CD4-positive, alpha-beta T cell treated with Interleukin-17A for 4 hours (primary cell): ENCODE data around the gene EEFSEC.

Source experiments
- DNase-seq: peaks from one replicate; pipeline ENCODE4 v3.0.0-alpha.2; 2020; ENCODE audit warnings: mixed read lengths

The EEFSEC gene

DNA sequence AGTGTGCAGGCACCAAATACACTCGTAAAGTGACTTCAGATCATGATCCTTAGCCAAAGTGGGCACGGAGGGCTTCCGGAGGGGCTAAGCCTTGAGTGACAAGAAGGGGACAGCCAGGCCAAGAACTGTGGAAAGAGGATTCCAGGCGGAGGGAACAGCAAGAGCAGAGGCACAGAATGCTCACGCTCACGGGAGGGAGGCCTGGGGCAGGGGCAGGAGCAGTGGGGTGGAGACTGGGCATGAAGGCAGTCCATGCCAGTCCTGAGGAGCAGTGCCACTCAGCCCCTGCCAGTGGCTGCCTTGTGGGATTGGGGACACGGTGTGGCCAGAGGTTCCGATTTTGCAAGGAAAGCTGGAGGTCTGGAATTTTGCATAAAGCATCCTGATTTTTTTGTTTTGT, 277.4 kb downstream of the EEFSEC start:
- no peak for DNase-seq

DNA sequence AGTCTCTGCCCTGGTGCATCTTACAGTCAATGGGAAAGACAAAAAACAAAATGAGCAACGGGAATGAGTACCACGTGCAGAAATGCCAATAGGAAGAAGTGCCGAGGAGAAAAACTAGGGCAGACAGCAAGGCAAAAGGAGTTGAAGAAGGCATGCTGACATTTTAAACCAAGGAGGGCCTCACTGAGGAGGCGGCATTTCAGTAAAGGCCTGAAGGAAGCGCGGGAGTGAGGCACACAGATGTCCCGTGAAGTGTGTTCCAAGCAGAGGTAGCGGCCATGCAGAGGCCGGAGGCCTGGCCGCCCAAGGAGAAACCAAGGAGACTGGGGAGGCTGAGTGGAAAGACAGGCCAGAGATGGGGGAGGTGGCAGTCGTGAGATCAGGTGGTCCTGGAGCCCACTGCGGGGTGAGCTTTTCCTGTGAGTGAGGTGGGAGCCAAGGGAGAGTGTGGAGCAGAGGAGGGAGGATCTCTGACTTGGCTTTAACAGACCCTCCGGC, 278.6 kb downstream of the EEFSEC start:
- DNase-seq = no peak

DNA sequence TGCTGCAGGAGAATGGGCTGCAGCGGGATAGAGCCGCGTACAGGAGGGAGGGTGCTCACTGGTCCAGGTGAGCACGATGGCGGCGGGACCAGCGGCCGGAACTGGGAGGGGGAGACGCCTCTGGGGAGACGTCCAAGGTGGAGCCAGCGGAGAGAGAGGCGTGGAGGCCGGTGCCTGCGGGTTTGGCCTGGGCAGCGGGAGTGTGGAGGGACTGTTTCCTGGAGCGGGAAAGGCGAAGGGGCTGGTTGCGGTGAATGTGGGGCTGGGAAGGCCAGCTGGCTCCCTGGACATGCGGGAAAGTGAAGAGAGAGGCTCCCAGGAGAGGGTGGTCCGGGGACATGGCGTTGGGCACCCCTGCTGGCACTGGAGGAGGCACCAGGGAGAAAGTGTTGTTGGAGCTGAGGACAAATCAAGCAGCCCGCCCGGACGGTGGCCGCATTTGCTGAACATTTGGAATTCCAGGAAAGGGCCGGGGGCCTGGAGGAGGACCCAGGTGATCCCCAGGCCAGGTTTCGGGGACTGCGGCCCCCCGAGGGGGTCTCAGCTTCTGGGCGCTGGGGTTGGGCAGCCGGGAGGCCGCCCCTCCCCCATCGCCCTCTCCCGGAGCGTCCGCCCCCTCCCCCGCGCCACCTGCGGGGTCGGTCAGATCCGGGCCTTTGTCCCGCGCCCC, 279.2 kb downstream of the EEFSEC start:
- DNase-seq = no peak

DNA sequence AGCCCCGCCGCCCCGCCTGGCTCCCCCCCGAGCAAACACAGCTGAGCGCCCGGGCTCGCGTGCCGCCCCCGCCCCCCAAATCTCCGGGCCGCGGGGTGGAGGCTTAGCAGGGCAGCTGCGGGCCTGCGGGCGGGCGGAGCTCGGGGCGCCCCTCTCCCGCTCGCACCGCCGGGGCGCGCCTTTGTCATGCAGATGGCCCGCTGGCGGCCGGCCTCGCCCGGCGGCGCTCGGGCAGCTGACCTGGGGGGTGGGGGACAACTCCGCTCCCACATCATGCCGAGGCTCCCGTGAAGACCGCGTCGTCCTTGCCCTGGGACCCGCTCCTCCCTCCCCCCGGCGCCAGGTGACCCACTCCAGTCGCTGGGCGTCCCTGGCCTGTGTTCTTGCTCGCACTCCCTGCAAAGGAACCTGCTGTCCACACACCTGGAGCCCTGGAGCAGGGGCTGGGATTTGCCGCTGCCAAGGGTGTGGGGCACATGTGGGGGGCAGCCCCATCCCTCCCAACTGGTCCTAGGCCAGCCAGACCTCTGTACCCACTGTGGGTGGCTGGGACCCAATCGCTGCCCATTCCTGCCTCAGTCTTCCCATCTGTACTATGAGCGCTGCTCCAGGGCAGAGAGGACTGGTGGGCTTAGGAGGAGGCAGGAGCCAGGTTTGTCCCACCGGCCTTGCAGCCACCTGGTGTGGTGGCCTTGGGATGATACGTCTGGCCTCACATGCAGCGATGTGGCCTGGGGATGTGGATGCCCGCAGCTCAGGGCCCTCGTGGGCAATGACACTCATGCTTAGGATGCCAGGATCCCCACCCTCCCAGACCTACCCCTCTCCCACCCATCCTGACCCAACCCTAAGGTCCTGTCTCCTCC, 279.9 kb downstream of the EEFSEC start:
- DNase-seq = no peak

DNA sequence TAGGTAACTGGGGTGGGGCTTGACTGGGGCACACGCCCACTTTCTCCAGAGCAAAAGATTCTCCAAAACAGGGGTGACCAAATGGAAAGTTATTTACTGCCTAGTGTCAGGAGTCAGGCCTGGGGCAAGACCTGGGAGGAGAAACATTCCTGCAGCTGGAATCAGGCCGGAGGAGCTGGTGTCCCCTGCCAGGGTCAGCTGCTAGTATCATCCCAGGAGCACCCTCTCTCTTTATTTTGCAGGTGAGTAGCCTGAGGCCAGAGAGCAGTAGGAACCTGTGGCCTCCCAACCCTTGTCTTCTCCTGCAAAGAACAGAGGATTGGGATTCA, 280.5 kb downstream of the EEFSEC start:
- DNase-seq = no peak

DNA sequence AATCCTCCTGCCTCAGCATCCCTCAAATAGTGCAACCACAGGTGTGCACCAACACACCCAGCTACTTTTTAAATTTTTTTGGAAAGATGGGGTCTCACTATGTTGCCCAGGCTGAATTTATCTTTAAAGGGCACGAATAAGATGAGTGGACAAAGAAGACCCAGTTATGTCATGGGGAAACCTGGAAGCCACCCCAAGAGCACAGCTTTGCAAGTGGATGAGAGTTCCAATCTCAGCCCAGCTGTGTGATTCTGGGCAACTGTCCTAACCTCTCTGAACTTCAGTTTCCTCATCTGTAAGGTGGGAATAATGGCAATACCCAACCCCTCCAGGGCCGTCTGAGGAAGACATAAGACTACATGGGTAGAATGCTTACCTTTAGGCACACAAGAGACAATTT, 281.2 kb downstream of the EEFSEC start:
- no peak for DNase-seq

DNA sequence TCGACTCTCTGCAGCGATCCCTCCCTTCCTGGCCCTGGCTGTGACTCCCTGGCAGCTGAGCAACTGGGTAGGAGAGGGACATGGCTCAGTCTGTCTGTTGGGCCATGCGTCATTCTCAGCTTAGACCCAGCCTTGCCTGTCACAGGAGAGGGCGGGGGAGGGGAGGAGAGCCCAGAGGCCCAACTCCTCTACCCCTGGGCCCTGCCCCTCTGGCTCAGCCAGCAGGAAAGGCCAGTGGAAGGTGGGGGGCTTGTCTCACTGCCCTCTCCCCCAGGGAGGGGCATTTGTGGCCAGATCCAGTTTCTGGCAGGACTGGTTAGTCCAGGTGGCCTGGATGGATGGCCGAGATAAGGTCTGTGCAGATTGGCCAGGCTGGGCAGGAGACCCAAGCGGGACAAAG, 281.8 kb downstream of the EEFSEC start:
- no peak for DNase-seq

DNA sequence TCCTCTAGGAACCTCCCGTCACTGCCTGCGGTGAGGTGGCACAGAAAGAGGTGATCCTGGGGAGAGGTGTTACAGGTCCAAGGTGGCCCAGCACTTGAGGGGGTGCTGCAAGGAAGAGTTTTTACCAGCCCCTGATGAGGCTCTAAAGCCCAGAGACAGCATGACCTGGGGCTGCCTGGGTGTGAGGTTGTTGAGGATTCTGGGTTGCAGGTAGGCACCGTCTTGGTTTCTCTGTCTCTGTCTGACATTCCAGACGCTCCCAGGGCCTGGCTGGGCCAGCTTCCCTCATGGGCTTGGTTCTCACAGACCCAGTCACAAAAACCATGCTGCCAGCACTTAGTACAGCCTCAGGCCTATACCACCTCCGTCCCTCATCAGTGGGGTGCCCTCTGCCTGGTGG, 282.3 kb downstream of the EEFSEC start:
- DNase-seq = no peak

DNA sequence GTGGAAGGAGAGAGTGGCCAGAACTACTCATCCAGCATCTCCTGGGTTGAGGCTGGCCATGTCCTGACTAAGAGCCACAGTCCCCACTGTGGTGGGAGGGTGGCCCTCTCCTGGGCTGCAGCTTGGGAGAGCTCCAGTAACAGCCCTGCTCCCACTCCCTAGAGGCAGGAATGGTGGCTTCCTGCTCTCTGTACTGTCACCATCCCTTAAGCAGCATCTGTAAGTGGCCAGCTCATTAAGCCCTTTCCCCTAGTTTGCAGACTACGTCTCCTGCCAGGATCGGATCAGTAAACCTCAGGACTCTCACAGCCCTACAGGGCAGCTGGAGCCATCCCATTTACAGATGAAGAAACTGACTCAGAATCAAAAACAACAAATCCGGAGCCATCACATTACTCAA, 282.9 kb downstream of the EEFSEC start:
- DNase-seq = no peak

DNA sequence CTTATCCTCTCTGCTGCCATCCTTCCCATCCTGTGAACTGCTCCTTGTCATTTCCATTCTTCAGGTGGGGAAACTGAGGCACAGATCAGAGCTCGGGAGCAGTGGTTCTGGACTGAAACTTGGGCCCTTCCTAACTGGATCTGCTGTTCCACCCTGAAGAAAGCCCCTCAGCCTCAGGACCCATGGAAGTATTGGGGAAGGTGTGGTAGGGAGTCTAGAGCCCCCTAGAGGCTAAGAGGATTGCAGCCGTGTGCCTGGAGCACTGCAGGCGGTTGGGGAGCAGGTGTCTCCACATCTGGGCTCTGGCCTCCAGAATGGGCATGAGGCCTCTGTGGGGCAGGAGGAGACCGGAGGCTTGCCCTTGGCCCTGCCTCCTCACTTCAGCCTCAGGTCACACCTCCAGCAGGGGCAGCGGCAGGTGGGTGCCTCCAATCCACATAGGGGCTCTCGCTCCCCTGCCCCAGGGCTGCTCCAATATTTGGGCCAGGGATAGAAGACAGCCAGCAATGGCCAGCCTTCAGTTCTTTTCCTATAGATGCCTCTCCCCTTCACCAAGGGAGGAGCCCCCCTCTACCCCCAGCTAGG, 285.3 kb downstream of the EEFSEC start:
- no peak for DNase-seq

DNA sequence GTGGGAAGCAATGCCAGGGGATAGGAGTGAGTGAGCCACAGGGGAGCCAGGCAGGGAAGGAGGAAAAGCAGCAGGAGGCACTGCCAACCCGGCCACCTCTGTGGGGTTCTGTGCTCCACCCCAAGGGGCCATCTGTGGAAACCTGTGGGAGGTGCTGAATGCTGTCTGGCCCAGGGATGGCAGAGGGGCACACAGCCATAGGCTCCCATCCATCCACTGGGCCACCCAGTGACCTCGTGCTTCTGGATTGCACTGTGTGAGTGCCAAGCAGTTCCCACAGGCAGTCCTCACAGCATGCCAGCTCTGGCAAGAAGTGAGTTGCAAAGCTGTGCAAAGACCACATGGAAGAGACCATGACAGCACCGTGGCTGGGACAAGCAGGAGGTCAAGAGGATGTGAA, 285.9 kb downstream of the EEFSEC start:
- DNase-seq = no peak

DNA sequence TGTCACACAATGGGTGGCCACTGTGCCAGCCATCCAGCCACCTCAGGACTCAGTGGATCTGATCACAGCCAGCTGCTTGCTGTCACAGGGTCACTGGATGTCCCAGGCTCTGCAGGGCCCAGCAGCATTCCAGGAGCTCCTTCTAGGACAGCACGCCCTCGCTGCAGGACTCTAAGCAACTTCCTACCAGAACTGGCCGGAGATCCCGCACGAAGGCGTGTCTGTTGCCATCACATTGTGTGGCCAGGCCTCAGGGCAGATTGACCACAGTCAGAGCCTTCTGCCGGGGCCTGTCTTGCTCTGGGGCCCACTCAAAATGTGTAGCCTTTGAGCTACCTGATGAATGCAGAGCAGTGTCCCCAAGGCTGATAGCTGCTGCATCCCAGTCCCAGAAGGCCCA, 288.8 kb downstream of the EEFSEC start:
- DNase-seq = no peak

DNA sequence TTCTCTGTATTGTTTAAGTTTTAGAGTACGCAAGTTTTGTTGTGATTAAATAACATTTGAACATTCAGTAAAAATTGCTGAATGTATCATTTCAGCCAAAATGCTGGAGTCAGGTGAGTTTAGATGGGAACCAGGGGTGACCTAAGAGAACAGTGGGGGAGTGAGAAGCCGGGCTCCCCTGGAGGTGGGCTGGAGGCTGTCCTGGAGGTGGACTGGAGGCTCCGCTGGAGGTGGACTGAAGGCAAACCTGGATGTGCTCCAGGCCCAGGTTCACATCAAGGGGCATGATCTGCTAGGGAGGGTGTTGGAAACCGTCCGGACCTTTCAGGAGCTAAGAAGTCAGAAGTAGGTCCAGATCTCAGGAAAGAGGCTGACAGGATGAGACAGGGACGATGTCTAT, 289.7 kb downstream of the EEFSEC start:
- no peak for DNase-seq

DNA sequence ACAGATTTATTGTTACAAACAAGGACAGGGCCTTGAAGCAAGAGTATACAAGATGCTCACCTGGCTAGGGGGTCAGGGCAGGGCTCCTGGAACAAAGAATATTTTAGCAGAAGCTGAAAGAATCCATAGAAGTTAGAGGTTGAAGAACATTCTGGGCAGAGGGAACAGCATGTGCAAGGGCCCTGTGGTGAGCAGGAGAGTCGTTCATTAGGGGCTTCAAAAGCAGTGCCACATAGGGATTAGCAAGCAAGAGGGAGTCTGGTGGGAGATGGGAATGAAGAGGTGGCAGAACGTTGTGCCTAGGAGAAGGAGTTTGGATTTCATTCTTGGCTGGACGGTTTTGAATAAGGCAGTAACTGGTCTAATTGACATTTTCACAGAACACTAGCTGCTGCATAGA, 290.5 kb downstream of the EEFSEC start:
- no peak for DNase-seq

DNA sequence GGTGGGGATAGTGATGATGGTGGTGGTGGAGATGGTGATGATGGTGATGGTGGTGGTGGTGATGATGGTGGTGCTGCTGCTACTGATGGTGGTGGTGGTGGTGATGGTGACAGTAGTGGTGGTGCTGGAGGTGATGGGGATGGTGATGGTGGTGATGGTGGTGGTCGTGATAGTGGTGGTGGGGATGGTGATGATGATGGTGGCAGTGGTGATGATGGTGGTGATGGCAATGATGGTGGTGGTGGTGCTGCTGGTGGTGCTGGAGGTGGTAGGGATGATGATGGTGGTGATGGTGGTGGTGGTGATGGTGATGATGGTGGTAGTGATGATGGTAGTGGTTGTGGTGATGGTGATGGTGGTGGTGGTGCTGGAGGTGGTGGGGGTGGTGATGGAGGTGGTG, 292.1 kb downstream of the EEFSEC start:
- DNase-seq = no peak

DNA sequence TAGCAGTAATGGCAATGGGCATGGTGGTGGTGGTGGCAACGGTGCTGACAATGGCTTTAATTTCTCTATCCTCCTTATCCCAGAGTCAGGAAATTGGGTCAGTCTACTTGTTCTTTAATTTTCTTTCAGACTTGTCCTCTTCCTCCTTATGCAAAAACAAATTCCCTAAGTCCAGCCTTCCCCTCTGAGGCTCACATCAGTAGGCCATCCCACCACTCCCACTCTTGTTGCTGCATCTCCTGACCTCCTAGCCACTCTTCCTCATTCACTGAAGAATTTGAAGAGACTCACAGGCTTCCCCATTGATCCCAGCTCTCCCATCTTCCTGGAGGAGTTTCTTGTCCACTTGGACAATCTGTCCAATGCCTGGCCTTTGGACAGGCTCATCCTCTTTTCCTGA, 293.5 kb downstream of the EEFSEC start:
- DNase-seq = no peak

DNA sequence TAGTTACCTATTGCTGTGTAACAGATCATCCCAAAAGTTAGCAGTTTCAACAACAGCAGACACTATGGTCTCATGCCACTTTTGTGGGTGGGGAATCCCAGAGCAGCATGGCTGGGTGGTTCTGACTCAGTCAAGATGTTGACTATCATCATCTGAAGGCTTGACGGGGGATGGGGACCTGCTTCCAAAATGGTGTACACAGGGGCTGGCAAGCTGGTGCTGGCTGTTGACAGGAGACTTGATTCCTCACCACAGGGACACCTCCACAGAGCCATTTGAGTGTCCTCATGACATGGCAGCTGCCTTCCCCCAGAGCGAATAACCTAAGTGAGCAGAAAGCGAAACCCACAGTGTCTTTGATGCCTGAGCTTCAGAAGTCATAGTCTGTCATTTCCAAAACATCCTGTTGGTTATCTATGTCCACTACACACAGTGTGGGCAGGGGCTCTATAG, 294.3 kb downstream of the EEFSEC start:
- peak; percentile 22 for DNase-seq

DNA sequence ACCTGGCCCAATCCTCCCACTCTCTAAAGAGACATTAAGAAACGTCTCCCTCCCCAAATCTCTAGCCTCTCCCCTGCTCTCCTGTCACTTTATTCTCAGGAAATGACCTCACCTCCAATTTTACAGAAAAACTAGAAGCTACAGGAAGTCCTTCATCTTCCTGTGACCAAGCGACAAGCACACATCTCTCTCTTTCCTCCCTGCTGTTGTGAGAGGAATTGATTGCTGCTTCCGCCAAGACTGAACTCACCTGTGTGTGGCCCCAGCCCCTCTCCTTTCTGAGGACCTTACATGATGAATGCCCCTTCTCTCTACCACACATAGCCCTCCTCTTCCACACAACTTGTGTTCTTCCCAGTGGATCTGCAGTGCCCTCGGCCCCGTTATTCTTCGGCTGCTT, 295.2 kb downstream of the EEFSEC start:
- DNase-seq = peak; percentile 41

DNA sequence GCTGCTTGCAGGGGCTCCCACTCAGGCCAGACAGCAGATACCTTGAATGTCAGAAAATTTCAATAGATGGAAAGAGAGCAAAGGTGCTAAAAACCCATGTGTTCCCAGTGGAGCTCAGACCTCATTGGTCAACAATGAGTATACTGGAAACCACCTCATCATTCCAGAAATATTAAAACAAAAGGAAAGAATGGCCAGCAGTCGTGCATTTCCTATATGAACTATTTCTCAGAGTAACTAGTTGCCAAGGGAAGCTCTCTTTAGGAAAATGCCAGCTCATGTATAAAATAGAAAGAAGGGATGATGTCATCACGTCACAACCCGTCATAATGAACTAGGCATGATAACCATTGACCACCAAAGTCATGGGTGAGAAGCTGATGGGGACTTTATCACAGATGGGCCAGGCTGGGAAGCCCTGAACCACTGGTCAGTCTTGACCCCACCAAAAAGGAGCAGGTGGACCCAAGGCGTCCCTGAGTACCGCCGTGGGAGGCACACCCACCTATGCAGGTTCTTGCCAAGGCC, 295.9 kb downstream of the EEFSEC start:
- no peak for DNase-seq

DNA sequence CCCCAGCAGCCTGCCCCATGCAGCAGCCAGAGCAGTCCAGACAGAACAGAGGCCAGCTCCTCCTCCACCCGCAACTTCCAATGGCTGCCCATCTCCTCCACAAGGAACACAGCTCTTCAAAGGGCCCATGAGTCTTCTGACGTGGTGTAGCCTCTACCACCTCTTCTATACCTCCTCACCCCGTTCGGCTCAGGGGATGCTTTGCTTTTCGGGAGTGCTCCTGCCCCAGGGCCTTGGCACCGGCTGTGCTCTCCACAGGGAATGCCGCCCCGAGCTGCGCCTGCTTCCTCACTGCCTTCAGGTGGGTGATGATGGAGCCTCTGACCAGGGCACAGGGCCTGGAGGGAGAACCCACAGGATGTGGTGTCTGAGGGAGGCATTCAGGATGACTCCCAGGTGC, 298.8 kb downstream of the EEFSEC start:
- DNase-seq = no peak

DNA sequence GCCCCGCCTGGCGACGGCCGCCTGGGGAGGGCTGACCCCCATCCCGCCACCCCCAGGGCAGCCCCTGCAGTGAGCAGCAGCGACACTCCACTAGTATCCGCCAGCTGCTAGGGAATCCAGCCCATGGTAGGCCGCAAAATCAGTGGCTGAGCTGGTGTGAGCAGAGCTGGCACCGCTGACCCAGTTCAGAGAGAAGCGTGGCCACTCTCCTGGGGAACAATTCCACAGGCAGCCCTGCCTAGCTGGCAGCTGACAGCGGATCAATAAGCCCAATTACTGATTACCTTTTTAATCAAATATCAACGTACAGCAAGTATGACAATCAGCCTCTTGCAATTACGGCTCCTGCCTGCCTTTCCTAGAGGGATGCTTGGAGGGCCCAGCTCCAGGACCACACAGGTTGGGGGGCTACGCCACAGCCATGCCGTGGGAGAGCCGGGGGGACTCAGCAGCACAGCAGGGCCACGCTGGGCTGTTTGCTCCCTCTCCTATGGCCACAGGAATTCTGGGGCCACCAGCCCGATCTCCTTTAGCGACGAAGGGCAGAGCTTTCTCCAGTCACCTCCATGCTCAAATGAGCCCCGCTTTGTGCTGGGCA, 299.5 kb downstream of the EEFSEC start:
- DNase-seq = no peak

DNA sequence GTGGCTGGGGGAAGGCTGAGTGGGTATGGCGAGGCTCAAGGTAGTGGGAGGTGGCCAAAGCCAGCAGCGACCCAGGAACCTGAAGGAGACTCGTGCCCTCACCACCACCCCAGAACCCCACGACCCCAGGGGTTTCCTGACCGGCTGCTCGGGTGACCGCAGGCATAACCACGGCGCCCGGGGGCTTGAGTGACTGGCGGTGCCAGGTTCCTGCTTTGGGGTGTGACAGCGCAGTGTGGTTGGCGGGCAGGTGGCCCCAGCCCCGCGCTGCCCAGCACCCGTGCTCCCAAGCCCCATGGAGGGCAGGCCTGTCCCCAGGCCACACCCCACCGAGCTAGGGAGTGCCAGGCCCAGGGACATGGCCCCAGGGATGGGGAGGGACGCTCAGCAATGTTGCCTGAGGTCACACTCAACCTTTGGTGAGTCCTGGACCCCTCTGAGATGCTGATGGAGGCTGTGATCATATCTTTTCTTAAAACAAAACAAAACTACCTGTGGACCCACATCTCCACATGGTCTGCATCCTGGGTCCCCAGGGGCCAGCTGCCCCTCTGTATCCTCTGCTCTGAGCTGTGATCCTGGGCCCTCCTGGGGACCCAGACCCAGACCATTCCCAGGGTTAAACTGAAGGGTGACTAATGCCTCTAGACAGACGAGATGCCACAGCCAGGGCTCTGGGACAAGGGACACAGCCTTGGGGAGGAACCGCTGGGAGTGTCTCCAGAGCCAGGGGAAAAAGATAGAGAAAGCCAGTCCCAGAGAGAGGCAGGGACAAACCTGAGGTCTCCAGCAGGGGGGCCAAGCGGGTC, 300.4 kb downstream of the EEFSEC start:
- no peak for DNase-seq

DNA sequence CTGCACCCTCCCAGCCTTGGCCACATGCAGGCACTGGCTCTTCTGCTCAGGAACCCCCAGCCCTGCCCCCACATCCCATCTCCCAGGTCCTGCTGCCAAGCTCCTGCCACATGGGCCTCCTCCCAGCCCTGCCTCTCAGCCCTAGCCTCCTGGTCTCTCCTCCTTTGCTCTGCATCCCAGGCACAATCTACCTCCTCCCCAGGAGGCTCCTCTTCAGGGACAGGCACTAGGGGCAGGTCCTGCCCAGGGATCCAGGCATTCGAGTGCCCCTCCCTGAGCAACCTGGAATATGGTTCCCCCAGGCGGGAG, 301.0 kb downstream of the EEFSEC start:
- DNase-seq = no peak
